Measurements from ENCODE around the gene NDOR1. TPM values are rescaled to one million over a fixed set of nuclear protein-coding genes. Genes with fewer than 3 reads are reported as not detected.

The NDOR1 gene
- total RNA-seq = 1 to 10 TPM; 5.6 to 6.6 (median 6.1) TPM

DNA sequence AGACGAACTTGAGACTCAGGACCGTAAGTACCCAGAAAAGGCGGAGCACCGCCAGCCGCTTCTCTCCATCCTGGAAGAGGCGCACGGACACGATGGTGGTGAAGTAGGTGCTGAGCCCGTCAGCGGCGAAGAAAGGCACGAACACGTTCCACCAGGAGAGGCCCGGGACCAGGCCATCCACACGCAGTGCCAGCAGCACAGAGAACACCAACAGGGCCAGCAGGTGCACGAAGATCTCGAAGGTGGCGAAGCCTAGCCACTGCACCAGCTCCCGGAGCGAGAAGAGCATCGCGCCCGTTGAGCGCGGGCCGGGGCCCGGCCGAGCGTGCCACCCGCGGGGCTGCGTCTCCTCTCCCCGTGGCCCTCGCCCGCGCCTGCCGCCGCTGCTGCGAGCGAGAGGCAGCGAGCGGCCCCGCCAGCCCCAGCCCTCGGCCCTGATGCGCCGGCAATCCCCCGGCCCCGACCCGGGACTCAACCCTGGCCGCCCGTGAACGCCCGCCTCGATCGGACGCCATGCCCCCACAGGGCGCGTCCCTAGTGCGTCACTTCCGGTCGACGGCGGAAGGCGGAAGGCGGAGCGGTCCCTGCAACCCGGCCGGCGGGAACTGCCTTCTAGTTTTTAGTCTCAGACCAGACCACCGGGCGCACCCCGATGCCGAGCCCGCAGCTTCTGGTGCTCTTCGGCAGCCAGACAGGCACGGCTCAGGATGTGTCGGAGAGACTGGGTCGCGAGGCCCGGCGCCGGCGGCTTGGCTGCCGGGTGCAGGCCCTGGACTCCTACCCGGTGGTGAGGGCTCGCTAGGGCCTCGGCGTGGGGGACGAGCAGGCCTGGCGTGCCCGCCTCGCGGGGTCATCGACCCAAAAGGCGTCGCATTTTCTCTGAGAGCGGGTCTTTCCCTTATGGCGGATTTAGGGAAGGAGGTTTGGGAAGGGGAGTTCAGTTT lies at the start of gene NDOR1, which contains the start of gene TMEM203:
Gene NDOR1, plus strand, starts transcription at position 575 of the 944 bp plus-strand sequence. Its CDS starts 78 bp downstream, at position 653.
Gene TMEM203, minus strand, starts transcription at position 523 of the 944 bp plus-strand sequence. Its CDS starts 234 bp downstream, at position 289.
- ATAC-seq (ENCODE audit: low FRiP score) (peak; percentile 65), DNase-seq (ENCODE audit: low spot score) (peak; percentile 86)
- TF ChIP-seq CTCF (IDR thresholded peaks at IDR 0.05) = no peak

DNA sequence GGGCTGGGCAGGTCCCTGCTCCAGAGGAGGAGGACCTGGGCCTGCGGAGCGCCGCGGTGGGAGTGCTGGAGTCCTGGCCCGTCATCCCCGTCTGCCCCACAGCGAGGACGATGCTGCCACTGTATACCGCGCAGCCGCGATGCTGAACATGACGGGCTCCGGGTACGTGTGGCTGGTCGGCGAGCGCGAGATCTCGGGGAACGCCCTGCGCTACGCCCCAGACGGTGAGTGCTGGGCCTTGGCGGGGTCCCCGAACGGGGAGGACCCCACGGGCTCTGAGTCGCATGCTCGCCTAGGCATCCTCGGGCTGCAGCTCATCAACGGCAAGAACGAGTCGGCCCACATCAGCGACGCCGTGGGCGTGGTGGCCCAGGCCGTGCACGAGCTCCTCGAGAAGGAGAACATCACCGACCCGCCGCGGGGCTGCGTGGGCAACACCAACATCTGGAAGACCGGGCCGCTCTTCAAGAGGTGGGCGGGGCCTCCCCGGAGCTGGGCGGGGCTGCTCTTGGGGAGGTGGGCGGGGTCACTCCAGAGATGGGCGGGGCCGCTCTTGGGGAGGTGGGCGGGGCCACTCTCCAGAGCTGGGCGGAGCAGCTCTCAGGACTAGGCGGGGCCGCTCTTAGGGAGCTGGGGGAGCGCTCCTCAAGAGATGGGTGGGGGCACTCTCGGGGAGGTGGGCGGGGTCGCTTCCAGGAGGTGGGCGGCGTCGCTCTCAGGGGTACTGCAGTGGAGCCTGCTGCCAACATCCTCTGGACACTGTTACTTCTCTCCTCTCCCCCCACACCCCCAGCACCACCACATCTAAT lies 48.7 kb upstream of the NDOR1 start:
- ATAC-seq (ENCODE audit: low FRiP score) (no peak), DNase-seq (ENCODE audit: low spot score) (no peak)
- TF ChIP-seq CTCF (IDR thresholded peaks at IDR 0.05) = no peak

GRCh38 chr9:137157618-137158415 lies 47.7 kb upstream of the NDOR1 start:
- no peak for TF ChIP-seq CTCF (IDR thresholded peaks at IDR 0.05)
- no peak for ATAC-seq (ENCODE audit: low FRiP score)

DNA sequence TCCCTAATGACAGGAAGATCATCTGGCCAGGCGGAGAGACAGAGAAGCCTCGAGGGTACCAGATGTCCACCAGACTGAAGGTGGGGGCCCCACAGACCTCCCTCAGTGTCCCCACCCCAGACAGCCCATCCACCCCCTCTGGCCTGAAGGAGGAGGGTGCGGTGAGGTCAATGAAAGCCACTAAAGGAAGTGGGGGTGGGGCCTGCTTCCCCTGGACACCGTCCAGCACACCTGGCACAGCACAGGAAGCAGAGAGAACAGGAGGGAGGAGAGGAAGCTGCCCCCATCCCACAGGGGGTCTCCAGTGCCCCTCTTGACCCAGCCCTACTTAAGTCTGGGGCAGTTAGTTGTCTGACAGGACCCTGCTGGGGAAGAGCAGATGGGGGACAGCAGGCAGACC lies 46.9 kb upstream of the NDOR1 start:
- no peak for TF ChIP-seq CTCF (IDR thresholded peaks at IDR 0.05)
- ATAC-seq (ENCODE audit: low FRiP score) (no peak), DNase-seq (ENCODE audit: low spot score) (no peak)

More at GRCh38 chr9:137157618-137158415, 47.7 kb upstream of the NDOR1 start:
- no peak for DNase-seq (ENCODE audit: low spot score)

- no peak for DNase-seq (ENCODE audit: low spot score)
- TF ChIP-seq CTCF (IDR thresholded peaks at IDR 0.05) = no peak
- ATAC-seq (ENCODE audit: low FRiP score) = no peak
Measured at GRCh38 chr9:137159105-137160053, 46.1 kb upstream of the NDOR1 start.
